IPS-NIHi11 (cell line): ENCODE measurements around the gene GABPB1.
A peak's percentile ranks its signal among the peaks of the same experiment; 100 is the strongest.

Source experiments
- DNase-seq: peaks from one replicate; pipeline ENCODE4 v3.0.0; 2012; ENCODE audit warnings: mixed read lengths, low spot score

Gene GABPB1

DNA sequence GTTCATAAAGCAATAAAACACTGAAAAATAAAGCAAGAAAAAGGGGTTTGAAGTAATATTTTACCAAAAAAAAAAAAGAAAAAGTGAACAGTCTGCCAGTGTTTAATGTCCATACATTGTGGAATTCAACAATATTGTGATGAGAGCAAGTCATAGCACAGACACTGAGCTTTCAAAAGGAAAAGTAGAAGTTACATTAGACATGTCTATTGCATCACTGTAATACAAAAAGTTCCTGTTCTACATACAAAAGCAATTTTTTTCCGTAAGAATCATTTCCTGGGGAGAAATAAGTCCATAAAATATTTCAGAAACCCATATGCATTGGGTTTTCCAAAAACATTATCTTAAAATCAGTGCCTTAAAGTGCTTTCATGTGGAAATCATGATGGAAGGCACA, 77.6 kb downstream of the GABPB1 start:
- no peak for DNase-seq

DNA sequence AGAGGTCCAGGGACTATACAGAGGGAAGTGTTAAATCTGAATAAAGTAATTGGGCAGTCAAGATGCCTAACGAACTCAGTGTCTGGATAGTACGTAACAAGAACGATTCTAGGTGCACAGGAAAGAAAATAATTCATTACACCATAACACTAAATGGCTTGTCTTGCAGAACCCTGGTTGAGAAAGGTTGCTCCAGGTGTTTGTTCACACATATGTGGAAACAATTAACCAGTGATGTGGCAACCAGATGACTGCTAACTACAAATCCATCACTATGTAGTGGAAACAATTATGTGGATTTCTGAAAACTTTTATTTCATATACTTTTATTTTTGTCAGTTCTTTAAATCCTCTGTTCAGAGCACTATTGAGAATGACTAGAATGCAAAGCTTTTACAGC, 79.1 kb downstream of the GABPB1 start:
- DNase-seq, result no peak

GRCh38 chr15:50275091-50275490, 79.9 kb downstream of the GABPB1 start:
- no peak for DNase-seq

DNA sequence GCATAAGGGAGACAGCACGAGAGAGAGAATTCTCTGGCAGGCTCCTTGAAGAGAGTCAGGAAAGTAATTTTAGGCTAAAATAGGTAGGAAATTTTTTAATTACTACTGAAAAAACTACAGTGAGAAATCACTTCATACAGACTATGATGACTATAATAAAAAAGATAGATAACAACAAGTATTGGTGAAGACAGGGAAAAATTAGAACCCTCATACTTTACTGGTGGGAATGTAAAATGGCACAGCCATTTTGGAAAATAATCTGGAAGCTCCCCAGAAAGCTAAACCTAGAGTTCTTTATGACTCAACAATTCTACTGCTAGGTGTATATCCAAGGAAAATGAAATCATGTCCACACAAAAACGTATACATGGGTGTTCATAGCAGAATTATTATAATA, 87.4 kb downstream of the GABPB1 start:
- no peak for DNase-seq

DNA sequence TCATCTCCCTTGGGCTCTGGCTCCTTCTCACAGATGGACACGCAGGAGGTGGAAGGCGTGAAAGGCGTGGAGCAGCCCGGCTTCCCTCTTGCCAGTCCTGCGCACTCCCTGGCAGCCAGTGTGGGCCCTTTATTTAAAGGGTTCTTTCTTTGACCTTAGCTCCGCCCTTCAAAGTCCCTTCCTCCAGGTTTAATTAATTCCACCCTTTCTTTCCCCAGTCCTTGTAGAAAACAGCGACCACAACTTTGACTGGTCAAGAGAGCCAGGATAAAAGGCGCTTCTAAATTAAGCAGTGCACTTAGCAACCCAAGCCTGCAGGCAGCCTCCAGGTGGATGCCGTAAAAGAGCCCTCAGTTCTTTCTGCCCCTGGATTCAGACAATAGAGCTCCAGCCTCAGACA, 89.4 kb downstream of the GABPB1 start, which contains the start of gene HDC:
Gene HDC (minus strand): TSS at position 107 of the 400 bp plus-strand sequence. CDS start 103 bp downstream, at position 4.
- DNase-seq, result peak; percentile 23

DNA sequence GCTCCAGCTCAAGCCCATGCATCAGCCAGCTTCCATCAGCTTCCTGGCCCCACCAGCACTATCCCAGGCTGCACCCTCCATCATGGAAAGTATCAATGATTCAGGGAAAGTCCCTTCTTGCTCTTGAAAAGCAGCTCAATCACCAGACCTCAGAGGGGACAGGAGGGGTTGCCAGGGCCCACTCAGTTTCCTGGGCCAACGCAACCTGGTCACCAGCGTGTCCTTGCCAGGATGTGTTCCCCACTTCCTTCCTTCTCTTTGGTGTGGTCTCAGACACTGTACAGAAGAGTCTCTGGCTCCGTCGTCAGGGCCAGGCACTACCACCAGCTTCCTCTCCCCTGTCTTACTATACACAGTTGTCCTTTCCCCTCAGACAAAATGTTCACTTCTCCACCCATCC, 92.5 kb downstream of the GABPB1 start:
- no peak for DNase-seq

GRCh38 chr15:50261981-50262380, 93.0 kb downstream of the GABPB1 start:
- DNase-seq, result peak; percentile 49

- DNase-seq, result no peak
These were observed 94.0 kb downstream of the GABPB1 start for GRCh38 chr15:50260969-50261496.

DNA sequence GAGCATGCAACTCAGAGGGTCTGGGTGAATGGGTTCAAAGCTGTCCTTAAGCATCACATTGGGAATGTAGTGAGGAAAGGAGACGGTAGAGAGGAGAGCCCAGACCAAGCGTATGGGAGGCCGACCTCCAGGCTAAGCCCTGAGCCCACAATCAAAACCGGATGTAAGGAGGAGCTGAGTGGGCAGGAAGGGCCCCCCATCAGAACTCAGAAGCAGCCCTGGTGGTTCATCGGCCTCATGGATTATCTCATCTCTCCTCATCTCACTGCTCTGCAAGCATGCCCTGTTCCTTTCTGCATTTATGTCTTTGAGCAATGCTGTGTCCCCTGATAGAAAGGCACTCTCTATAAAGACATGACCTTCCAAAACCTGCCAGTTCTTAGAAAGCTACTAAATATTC, 95.7 kb downstream of the GABPB1 start:
- no peak for DNase-seq

- no peak for DNase-seq
These were observed 97.1 kb downstream of the GABPB1 start for GRCh38 chr15:50257924-50258323.

DNA sequence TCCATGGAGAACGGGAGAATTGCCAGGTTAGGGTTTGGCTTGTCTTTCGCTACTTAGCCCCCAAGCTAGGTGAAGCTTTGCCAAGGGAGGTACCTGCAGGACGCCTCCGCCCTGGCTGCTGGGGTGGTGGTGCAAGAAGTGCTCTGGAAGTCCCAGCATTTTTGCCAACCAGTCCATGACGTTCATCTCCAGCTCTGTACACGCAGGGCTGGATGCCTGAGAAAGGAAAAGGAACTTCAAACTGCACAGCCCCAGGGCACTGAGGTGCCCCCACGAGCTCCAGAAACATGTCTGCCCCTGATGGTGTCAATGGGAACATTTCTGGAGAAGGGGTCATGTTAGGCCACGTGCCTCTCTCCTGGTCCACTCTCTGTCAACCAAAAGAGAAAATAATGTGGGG, 97.7 kb downstream of the GABPB1 start:
- no peak for DNase-seq

- no peak for DNase-seq
These were observed 98.6 kb downstream of the GABPB1 start for GRCh38 chr15:50256188-50257041.

DNA sequence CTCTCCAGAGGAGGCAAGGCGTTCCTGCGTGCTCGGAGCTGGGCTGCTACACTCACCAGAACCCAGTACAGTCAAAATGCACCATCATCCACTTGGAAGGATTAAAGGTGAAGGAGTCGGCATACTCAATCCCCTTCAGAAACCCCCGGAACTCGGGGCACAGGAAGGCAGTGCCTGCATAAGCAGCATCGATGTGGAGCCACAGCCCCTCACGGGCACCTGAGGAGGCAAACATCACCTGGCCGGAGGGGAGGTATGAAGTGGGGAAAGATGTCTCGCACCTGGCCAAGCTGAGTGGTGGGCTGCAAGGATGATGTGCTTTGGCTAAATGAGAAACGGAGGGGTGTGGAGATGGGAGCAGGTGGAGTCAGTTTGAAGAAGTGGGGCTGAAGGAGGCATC, 102.4 kb downstream of the GABPB1 start:
- no peak for DNase-seq

DNA sequence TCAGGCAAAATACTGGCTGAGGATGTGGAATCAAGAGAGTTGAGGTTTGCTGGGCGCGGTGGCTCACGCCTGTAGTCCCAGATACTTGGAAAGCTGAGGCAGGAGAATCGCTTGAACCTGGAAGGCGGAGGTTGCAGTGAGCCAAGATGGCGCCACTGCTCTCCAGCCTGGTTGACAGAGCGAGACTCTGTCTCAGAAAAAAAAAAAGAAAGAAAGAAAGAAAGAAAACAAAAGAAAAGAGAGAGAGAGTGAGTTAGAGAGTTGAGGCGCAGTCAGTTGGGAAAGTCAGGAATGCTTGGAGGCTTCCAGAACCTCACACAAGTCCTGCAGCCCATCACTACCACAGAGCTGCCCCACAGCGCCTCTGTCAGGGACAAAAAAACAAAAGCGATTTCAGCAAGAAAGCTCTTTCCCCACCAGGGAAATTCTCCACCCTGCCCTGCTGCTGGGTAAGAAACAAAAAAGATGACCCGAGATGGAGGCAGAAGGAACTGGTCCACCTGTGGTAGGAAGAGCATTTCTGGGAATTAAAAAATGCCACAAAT, 103.3 kb downstream of the GABPB1 start:
- DNase-seq, result no peak

DNA sequence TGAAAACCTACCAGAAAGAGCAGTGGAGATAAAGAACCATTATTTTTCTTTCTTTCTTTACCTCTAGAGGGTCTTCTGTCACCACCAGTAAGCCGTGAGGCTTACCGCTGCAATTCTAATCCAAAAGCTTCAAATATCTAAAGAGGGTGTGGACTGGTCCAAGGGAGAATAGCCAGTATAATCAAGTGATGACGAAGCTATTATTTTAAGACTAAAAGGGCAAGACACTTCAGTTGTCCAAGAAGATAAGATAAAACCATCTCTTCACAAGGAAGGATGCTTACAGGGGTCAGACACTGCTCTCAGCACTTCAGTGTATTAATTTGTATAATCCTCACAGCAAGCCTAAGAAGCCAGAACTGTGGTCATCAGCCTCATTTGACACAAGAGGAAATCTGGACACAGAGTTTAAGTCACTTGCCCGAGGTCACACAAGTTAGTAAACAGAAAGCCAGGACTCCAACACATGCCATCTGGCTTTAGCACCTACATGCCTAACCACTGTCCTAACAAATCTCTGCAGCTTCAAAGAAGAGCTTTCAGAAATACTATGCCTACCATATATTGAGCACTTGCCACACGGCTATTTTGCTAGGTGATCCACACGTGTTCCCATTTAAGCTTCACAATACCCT, 104.1 kb downstream of the GABPB1 start:
- DNase-seq, result no peak

DNA sequence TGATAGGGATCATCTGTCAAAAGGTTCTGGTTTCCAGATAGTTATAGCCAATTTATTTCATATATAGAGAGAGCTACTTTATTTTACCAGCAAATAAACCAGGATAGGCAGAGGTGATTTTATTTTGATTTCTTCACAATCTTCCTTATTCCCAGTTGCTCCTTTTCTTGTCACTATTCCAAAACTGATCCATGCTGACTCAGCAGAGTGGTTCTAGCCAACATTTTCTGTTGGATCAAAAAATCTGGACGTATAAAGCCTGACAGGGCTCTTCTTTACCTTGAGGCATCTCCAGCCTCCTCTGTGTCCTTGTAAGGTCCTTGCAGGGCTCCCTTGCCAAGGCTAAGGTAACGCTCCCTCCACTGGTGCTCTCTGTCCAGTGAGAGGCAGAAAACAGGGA, 105.3 kb downstream of the GABPB1 start:
- DNase-seq, result no peak

GRCh38 chr15:50248994-50249582, 105.9 kb downstream of the GABPB1 start:
- DNase-seq, result no peak

DNA sequence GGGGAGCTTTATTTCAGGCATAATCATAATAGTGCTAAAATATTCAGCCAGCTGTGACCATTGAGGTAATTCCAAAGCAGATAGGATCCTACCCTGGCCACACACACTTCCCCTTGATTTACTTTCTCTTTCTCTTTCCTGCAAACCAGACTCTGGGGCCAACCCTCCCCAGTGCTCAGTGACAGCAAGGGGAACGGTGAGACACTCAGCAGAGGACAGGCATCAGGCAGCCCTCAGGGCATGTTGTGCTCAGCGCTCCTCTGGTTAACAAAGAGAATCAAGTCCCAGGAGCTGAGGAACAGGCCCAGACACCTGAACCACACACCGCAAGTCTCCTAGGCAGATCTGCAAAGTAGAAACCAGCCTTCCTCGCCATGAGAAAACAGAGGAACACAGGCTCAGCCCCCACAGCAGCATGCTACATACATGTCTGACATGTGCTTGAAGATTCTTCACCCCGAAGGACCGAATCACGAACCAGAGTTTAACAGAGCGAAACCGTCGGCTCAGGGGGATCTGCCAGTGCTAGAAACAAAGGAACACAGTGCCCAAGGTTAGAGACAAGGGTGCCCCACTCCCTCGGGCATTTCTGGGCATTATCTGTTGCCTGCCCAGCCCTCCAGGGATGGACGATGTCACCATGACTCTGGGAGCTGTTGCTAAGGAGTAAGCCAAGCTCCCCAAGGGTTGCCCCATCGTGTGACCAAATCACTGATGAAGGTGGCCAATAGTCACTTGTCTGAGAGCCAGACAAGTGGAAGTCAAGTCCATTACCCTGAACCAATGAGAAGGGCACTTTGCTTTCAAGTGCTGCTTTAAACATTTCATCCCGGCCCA, 107.0 kb downstream of the GABPB1 start:
- no peak for DNase-seq

DNA sequence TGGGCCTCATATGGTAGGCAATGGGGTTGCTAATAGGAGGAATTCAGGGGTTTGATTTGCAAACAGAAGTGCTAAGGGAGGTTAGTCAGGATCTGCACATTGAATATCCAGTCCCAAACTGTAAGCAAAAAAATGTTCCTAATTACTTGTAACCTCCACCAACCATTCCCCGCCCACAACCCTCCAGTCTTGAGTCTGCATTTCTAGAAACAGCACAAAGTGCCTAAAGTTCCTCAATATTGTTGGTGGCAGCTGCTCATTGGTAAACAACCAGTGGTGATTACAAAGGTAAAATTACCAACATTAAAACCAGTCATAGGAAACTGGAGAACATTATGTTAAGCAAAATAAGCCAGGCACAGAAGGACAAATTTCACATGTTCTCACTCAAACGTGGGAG, 108.4 kb downstream of the GABPB1 start:
- no peak for DNase-seq

GRCh38 chr15:50244959-50245624, 109.9 kb downstream of the GABPB1 start:
- no peak for DNase-seq

GRCh38 chr15:50244153-50244552, 110.8 kb downstream of the GABPB1 start:
- DNase-seq, result no peak
